HG03457 (cell line): Measurements from ENCODE around the gene ZMYND11.
"Not testable (repeated sequence)": the region's sequence is repeated elsewhere in the genome, so short reads cannot be mapped to it uniquely, and the experiment has no call there.

ENCODE experiments used
- ATAC-seq: cut with Tn5 transposase; IDR thresholded peaks from one replicate; pipeline ENCODE4 v1.9.1; 2021; ENCODE audit warnings: moderate number of reproducible peaks; ENCODE audit not compliant: unreplicated experiment

ZMYND11 gene

GRCh38 chr10:279232-279631 lies 144.0 kb downstream of the ZMYND11 start:
- ATAC-seq: no peak

GRCh38 chr10:279655-280054 lies 144.4 kb downstream of the ZMYND11 start:
- no peak for ATAC-seq

GRCh38 chr10:282294-283139 lies 147.3 kb downstream of the ZMYND11 start:
- ATAC-seq: no peak

- no peak for ATAC-seq
These were observed 147.9 kb downstream of the ZMYND11 start for GRCh38 chr10:283140-283479.

- ATAC-seq: no peak
These were observed 148.7 kb downstream of the ZMYND11 start for GRCh38 chr10:283916-284356.

GRCh38 chr10:285216-285615 lies 150.0 kb downstream of the ZMYND11 start:
- no peak for ATAC-seq

GRCh38 chr10:287026-287709 lies 151.9 kb downstream of the ZMYND11 start:
- ATAC-seq: no peak

GRCh38 chr10:287814-288213 lies 152.6 kb downstream of the ZMYND11 start:
- no peak for ATAC-seq

- no peak for ATAC-seq
These were observed 153.3 kb downstream of the ZMYND11 start for GRCh38 chr10:288316-289200.

GRCh38 chr10:289581-289980 lies 154.3 kb downstream of the ZMYND11 start:
- no peak for ATAC-seq

- no peak for ATAC-seq
These were observed 154.9 kb downstream of the ZMYND11 start for GRCh38 chr10:290026-290725.

GRCh38 chr10:293636-294035 lies 158.4 kb downstream of the ZMYND11 start:
- ATAC-seq: no peak

- no peak for ATAC-seq
These were observed 162.3 kb downstream of the ZMYND11 start for GRCh38 chr10:297567-297966.

GRCh38 chr10:298033-298432 lies 162.8 kb downstream of the ZMYND11 start:
- ATAC-seq: no peak

- ATAC-seq: no peak
These were observed 164.3 kb downstream of the ZMYND11 start for GRCh38 chr10:299512-299911.

- no peak for ATAC-seq
These were observed 164.7 kb downstream of the ZMYND11 start for GRCh38 chr10:299969-300368.

GRCh38 chr10:300580-300979 lies 165.3 kb downstream of the ZMYND11 start:
- ATAC-seq: not testable (repeated sequence)

GRCh38 chr10:301536-301935 lies 166.3 kb downstream of the ZMYND11 start:
- no peak for ATAC-seq
